ENCODE measurements around the gene BICD1. TPM values are rescaled to one million over a fixed set of nuclear protein-coding genes. Genes with fewer than 3 reads are reported as not detected.

The BICD1 gene
- total and polyA plus RNA-seq, 2 of the 13 experiments (the other 11 are each of a cell fraction or from before 2014, with no cell fraction given), result 4.5 to 5.2 TPM

DNA sequence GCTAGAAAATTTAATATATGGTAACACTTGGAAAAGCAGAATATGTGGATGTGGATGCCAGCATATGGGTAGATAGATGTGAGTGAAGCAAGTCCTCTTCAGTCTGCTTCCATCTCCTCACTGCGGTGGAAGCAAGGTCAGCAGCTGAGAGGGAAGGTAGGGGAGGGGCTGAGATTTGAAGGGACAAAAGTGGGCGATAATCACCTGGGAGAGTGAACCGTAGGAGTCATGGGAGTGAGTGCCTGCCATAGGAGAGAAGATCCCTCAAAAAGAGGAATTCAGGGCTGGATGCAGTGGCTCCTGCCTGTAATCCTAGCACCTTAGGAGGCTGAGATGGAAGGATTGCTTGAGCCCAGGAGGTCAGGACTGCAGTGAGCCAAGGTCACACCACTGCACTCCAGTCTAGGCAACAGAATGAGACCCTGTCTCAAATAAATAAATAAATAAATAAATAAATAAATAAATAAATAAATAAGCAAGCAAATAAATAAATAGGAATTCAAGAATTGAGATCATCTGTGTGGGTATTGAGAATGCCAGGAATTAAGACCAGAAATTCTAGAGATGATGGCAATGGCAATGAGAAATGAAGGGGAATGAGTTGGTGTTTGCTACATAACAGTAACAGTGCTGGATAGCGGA, 123.4 kb downstream of the BICD1 start:
- BruUV-seq (replicated peaks), result no TSS peak
- in situ Hi-C loops (cut with HindIII; ENCODE audit: extremely low pct_ligation_motif_present, low pct_unique_long_range_greater_than_20kb), result no loop called here

More for the DNA sequence above, 123.4 kb downstream of the BICD1 start:
- H4K20me1 ChIP-seq (ENCODE audit: insufficient read depth, low read length), result no peaks in the 10 kb centered on the region
- no peak overlapping the region for H3K27ac ChIP-seq (ENCODE audit: extremely low read length, insufficient read depth, low read length)
- POLR2A ChIA-PET, result no interaction called here
- ATAC-seq (no peak), FAIRE-seq (no peak), DNase-seq (ENCODE audit: low spot score) (no peak)
- intact Hi-C loops (cut with micrococcal nuclease; ENCODE audit: unreplicated experiment), result no loop called here
- no peak overlapping the region for H3K4me3 ChIP-seq (replicated peaks in 1 of 3; ENCODE audit: insufficient read depth in 1 of 3, low read depth in 2 of 3, low read length in 3 of 3)
- H3K79me2 ChIP-seq (ENCODE audit: insufficient read depth, low read length), result no peaks in the 10 kb centered on the region
- H3K4me1 ChIP-seq (ENCODE audit: insufficient read depth, low read length), result no peaks in the 10 kb centered on the region
- H3K4me2 ChIP-seq (ENCODE audit: low read depth, low read length), result no peak overlapping the region
- H3K36me3 ChIP-seq (replicated peaks in 1 of 2; ENCODE audit: control insufficient read depth in 1 of 2, insufficient read depth in 2 of 2, low read length in 2 of 2), result no peaks in the 10 kb centered on the region
- H3K9ac ChIP-seq (ENCODE audit: insufficient read depth, low read depth, low read length), result no peak overlapping the region
- CTCF ChIA-PET (ENCODE audit: low intra/inter-chr PET ratio, low total read pairs), result no interaction called here
- TF ChIP-seq ZNF337 (CRISPR knock-in tag; IDR thresholded peaks at IDR 0.05; ENCODE audit: borderline replicate concordance, low read depth) (no peak), ZNF230 (CRISPR knock-in tag; IDR thresholded peaks at IDR 0.05) (no peak), ZBTB42 (CRISPR knock-in tag; IDR thresholded peaks at IDR 0.05) (no peak), EZH2 (conservative IDR thresholded peaks at IDR 0.05; ENCODE audit: low read depth, low read length) (no peak), ZSCAN29 (CRISPR knock-in tag; conservative IDR thresholded peaks at IDR 0.05) (no peak)
- TF ChIP-seq, protein P1, sequence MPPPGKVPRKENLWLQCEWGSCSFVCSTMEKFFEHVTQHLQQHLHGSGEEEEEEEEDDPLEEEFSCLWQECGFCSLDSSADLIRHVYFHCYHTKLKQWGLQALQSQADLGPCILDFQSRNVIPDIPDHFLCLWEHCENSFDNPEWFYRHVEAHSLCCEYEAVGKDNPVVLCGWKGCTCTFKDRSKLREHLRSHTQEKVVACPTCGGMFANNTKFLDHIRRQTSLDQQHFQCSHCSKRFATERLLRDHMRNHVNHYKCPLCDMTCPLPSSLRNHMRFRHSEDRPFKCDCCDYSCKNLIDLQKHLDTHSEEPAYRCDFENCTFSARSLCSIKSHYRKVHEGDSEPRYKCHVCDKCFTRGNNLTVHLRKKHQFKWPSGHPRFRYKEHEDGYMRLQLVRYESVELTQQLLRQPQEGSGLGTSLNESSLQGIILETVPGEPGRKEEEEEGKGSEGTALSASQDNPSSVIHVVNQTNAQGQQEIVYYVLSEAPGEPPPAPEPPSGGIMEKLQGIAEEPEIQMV (CRISPR knock-in tag; IDR thresholded peaks at IDR 0.05; ENCODE audit: low read depth), result no peak
- TF ChIP-seq, protein P2, sequence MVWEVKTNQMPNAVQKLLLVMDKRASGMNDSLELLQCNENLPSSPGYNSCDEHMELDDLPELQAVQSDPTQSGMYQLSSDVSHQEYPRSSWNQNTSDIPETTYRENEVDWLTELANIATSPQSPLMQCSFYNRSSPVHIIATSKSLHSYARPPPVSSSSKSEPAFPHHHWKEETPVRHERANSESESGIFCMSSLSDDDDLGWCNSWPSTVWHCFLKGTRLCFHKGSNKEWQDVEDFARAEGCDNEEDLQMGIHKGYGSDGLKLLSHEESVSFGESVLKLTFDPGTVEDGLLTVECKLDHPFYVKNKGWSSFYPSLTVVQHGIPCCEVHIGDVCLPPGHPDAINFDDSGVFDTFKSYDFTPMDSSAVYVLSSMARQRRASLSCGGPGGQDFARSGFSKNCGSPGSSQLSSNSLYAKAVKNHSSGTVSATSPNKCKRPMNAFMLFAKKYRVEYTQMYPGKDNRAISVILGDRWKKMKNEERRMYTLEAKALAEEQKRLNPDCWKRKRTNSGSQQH (CRISPR knock-in tag; IDR thresholded peaks at IDR 0.05; ENCODE audit: low read depth), result no peak
- no peak overlapping the region for H2AFZ ChIP-seq (ENCODE audit: low read length)
- no peaks in the 10 kb centered on the region for H3K27me3 ChIP-seq (ENCODE audit: control insufficient read depth in 1 of 2, insufficient read depth in 2 of 2, low read length in 2 of 2)
- 93% methylated on average over 4 of the region's 4 CpGs for WGBS (ENCODE audit: low lambda C conversion rate)
- no peaks in the 10 kb centered on the region for H3K9me3 ChIP-seq (ENCODE audit: low read length)

All from HepG2 (cell line).